WI38 (cell line): ENCODE measurements around the gene DIPK1B.
"Not testable (repeated sequence)": the region's sequence is repeated elsewhere in the genome, so short reads cannot be mapped to it uniquely, and the experiment has no call there.

Experiments
- H3K4me3 ChIP-seq: 2 replicates; pipeline ENCODE4 v1.5.1; 2011; ENCODE audit warnings: low read depth, mild to moderate bottlenecking, control low read depth, low read length
- TF ChIP-seq, protein P1 (sequence below): IDR thresholded peaks from 2 replicates; pipeline ENCODE4 v1.5.1; 2012; ENCODE audit warnings: low read depth, mild to moderate bottlenecking, control low read depth, low read length

Gene DIPK1B

DNA sequence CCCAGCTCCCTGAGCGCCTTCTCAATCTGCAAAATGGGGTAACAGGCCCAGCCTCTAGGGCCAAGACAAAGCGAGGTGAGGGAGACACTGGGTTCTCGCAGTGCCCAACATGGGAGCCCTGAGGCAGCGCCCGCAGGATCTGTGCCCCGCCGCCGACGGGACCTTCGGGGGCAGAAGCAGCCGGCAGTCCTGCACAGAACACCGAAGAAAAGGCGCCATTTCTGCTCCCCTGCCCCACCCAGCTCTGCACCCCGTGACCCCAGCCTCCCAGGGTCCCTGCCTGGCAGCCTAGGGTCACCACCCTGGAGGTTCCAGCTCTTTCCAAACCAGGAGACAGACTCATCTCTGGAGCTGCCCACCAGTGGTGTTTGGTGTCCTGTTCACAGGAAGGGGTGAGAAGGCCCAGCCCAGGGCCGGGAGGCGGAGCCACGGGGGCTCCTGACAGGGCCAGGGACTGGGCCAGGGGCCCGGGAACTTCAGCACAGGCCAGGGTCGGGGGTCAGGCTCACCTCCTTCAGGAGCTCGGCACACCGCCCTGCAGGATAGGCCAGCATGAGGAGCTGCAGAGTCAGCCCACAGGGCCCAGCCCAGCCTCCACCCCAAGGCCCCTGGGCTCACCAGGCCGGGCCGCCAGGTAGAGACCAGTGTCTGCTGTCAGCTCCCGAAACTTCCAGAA is 42.4 kb downstream of the DIPK1B start:
- H3K4me3 ChIP-seq = no peak overlapping the region
- TF ChIP-seq, protein P1, sequence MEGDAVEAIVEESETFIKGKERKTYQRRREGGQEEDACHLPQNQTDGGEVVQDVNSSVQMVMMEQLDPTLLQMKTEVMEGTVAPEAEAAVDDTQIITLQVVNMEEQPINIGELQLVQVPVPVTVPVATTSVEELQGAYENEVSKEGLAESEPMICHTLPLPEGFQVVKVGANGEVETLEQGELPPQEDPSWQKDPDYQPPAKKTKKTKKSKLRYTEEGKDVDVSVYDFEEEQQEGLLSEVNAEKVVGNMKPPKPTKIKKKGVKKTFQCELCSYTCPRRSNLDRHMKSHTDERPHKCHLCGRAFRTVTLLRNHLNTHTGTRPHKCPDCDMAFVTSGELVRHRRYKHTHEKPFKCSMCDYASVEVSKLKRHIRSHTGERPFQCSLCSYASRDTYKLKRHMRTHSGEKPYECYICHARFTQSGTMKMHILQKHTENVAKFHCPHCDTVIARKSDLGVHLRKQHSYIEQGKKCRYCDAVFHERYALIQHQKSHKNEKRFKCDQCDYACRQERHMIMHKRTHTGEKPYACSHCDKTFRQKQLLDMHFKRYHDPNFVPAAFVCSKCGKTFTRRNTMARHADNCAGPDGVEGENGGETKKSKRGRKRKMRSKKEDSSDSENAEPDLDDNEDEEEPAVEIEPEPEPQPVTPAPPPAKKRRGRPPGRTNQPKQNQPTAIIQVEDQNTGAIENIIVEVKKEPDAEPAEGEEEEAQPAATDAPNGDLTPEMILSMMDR = no peak

DNA sequence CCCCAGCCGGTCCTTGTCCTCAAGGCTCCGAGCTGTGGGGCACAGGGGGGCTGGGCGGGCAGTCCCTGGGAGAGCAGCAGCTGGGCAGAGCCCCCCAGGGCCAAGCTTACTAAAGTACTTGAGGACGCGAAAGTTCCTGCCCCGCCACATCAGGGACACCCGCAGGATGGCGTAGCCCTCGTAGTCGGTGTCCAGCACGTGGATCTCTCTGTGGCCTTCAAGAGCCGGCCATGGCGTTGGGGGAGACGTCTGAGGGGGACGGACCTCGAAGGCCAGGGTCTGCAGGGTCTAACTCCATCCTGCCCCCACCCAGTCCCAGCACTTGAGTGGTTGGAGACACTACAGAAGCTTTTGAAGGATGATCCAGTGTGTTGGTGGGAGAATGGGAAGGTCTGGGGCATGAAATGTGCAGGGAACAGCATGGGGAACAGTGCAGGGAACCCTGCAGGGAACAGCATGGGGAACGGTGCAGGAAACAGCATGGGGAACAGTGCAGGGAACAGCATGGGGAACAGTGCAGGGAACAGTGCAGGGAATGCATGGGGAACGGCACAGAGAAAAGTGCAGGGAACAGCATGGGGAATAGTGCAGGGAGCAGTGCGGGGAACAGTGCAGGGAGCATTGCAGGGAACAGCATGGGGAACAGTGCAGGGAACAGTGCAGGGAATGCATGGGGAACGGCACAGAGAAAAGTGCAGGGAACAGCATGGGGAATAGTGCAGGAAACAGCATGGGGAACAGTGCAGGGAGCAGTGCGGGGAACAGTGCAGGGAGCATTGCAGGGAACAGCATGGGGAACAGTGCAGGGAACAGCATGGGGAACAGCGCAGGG is 43.1 kb downstream of the DIPK1B start:
- H3K4me3 ChIP-seq = not testable (repeated sequence)

DNA sequence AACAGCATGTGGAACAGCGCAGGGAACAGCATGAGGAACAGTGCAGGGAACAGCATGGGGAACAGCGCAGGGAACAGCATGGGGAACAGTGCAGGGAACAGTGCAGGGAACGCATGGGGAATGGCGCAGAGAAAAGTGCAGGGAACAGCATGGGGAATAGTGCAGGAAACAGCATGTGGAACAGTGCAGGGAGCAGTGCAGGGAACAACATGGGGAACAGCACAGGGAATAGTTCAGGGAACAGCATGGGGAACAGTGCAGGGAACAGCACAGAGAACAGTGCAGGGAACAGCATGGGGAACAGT is 43.7 kb downstream of the DIPK1B start:
- TF ChIP-seq, protein P1 = no peak
- no peak overlapping the region for H3K4me3 ChIP-seq

DNA sequence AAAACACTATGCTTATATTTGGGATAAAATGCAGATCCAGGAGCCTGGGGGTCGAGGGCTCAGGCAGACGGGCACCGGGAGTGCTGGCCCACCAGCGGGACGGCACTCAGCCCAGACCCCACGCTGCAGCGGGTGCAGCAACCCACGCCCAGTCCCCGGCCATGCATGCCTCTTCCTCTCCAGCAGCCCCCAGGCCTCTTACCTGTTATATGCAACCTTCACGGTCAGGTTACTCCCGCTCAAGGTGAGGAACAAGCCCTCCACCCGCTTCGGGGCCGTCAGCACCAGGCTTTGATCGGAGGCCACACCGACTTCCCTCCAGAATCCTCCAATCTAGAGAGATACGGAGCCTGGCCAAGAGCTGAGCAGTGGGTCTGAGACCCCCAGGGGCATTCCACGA is 44.5 kb downstream of the DIPK1B start:
- no peak overlapping the region for H3K4me3 ChIP-seq
- TF ChIP-seq, protein P1 = no peak

DNA sequence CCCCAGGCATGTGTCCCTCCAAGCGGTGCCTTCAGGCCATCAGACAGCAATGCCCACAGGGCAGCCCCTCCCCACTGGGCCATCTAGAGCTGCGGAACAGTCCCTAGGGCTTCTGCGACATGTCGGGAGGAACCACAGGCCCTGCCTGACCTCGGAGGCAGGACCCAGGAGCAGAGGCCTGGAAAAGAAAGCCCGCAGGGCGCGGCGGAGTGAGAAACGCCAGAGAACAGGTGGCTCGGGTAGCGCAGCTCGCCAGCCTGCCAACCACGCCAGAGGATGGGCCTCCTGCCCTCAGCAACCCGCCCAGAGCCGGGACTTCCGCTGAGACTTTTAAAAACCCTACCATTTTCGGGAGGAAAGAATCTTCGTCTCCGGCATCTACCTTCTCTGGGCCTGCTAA is 45.0 kb downstream of the DIPK1B start:
- no peak overlapping the region for H3K4me3 ChIP-seq
- TF ChIP-seq, protein P1 = no peak

DNA sequence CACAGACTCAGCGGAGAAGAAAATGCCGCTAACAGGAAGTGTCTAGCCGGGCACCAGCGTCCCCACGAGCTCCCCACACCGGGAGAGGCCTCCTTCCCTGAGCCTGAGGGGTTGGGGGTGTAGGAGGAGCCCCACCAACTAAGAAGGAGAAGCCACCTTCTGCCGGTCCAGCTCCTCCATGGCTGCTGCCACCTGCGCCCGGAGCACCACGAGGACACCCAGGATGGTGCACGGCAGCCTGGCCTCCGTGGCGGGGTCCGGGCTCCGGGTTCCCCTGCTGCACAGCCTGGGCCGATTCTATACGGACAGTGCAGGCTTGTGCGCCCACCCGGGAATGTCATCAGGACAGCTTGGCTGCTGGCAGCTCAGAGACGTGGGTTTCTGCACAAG is 45.4 kb downstream of the DIPK1B start:
- H3K4me3 ChIP-seq = no peak overlapping the region
- TF ChIP-seq, protein P1 = no peak

DNA sequence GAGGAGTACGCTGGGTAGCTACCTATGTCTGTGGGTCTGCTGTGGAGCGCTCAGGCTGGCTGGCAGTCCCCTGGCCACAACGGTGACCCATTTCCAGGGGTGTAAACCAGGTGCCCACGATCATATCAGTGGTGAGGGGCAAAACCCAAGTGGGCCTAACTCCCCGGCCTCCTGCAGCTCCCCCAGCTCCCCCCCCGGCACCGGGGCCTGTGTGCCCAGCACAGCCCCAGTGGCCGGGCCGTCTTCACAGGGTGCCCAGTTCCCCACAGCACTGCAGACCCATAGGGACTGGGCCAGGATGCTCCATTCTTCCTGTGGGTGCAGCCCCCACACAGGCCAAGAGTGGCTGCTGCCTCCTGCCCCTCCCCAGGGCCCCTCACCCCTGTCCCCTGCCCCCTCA is 46.6 kb downstream of the DIPK1B start:
- H3K4me3 ChIP-seq = no peak overlapping the region
- TF ChIP-seq, protein P1 = no peak
